GM19023 (cell line): ENCODE data around the gene COMT.
A peak's percentile ranks its signal among the peaks of the same experiment; 100 is the strongest.
"Not testable (repeated sequence)": the region's sequence is repeated elsewhere in the genome, so short reads cannot be mapped to it uniquely, and the experiment has no call there.

ENCODE experiments used
- ATAC-seq: cut with Tn5 transposase; IDR thresholded peaks from one replicate; pipeline ENCODE4 v1.9.1; 2021; ENCODE audit warnings: mild to moderate bottlenecking, moderate library complexity; ENCODE audit not compliant: unreplicated experiment

COMT gene

DNA sequence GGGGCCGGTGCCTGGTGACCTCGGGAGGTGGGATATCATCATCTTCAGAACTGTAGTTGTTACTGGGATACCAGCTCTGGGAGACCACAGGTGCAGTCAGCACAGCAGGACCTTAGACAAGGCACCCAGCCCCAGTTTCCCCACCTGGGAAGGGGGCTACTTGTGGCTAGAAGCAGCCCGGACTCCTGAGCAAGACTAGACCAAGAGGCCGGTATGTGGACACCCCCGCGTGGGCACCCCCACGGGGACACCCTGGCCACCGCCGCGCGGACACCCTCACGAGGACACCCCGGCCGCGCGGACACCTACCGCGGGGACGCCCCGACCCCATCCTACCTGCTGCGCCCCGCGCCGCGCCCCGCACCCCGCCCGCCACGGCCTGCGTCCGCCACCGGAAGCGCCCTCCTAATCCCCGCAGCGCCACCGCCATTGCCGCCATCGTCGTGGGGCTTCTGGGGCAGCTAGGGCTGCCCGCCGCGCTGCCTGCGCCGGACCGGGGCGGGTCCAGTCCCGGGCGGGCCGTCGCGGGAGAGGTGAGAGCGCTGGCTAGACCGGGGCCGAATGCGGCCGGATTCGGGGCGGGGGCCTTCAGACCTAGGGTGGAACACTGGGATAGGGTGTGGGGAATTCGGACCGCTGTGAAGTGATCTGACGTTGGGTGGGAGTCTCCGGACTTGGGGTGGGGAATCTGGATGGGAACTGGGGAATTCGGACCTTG, at the start of gene COMT, which contains the start of gene TXNRD2:
COMT (plus strand) TSS at position 408 of the 718 bp plus-strand sequence. CDS start 20,755 bp downstream, outside the sequence.
TXNRD2 (minus strand) TSS at position 454 of the 718 bp plus-strand sequence; CDS start at position 439, 15 bp downstream.
- peak; percentile 62 for ATAC-seq

DNA sequence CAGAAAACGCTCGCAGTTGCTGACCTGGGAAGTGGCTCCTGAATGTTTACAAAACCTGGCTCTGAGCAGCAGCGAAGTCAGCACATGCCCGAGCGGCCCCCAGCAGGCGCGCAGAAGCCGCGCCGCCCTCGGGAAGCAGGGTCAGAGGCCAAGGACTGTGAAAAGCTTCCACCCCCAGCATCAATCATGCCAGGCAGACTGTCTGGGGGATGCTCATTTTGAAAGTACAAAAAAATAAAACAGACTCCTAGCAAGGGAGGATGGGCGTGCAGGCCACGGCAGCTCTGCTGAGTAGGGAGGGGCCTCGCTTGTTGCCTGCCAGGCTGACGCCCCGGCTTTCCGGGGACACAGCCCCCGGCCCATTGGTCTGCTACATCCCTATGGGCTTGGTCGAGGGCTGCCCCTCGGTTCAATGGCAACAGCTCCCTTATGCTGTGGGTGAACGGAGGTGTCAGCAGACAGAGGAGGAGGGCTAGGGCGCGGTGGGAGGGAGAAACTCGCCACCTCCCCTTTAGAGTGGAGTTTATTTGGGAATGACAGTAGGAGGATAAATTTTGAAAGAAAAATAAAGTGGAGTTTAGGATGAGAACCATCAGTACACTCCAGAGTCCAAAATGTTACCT, 49.2 kb upstream of the COMT start:
- no peak for ATAC-seq

GRCh38 chr22:19892925-19893324, 48.6 kb upstream of the COMT start:
- no peak for ATAC-seq

- ATAC-seq: no peak
Measured at GRCh38 chr22:19893363-19893762, 48.2 kb upstream of the COMT start.

GRCh38 chr22:19895160-19895849, 46.3 kb upstream of the COMT start:
- ATAC-seq: no peak

DNA sequence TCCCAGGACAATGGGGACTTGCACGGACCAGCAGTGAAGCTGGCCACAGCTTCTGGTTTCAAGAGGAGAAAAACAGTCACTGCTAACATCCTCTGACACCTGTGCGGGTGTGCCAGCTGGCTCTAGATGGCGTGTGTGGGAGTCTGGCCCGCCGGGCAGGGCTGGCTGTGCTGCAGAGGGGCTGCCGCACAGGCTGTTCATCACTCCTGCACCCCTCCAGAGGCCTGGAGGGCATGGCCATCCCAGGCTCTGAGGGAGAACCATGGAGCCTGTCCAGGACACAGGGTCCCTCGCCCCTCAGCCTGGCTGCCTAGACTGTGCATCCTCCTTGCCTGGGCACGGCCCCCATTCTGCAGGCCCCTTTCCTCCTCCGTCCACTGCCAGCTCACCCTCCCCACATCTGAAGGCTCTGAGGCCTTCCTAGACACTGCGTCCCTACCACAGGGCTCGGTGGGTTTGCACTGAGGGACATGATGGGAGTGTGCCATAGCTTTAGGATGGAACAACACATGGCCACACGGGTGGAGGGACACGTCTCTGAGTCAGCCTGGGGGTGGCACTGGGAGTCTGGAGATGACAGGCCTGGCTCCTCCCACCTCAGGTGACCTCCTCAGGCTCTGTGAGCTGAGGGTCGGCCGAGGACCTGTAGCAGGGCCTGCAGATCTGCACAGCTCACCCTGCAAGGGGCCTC, 44.8 kb upstream of the COMT start:
- ATAC-seq: no peak

DNA sequence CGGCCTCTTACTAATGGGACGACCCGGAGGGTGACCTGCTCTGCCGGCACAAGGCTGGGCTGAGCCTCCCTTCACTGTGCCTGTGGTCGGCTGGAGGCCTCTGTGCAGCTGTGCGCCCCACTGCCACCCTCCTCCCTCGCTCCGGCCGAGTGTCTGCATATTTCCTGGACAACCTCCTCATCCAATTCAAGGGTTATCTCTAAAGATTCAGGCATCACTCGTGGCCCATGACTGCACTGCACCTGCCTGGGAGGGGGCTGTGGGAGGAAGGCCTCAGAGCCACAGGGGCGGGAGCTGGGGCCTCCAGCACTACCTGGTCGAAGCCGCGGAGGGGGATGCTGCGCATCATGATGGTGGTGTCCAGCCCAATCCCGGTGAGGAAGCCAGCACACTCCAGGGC, 43.8 kb upstream of the COMT start:
- no peak for ATAC-seq

GRCh38 chr22:19898145-19898544, 43.4 kb upstream of the COMT start:
- no peak for ATAC-seq

DNA sequence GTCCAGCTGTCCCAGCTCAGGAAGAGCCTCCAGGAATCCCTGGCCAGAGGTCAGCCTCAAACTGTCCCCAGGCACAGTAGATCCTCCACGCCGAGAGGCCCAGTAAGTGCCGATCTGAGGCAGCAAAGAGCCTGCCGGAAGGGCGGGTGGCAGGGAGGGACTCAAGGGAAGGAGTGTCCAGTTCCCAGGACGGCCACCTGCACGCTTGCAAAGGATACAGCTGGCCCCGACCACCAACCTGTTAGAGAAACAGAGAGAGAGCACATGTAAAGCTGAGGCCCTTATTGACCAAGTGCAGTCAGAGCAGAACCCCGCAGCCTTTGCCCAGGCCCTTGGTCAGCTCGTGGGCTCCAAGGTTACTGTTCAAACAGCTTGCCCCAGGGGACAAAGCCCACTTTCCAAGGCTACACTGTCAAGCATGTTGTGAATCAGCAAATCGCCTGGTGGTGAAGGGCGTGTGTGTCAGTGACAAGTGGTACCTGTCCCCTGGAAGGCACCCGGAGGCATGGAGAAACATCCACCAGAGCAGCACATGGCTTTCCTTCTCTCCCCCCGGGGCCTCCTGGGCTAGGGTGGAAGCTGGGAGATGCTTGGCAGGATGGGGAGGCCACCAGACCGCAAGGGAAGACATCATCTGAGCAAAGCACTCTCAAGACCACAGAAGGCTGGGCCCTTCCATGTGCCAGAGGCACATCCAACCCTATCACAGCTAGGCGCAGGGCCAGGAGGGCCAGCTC, 42.6 kb upstream of the COMT start:
- no peak for ATAC-seq

DNA sequence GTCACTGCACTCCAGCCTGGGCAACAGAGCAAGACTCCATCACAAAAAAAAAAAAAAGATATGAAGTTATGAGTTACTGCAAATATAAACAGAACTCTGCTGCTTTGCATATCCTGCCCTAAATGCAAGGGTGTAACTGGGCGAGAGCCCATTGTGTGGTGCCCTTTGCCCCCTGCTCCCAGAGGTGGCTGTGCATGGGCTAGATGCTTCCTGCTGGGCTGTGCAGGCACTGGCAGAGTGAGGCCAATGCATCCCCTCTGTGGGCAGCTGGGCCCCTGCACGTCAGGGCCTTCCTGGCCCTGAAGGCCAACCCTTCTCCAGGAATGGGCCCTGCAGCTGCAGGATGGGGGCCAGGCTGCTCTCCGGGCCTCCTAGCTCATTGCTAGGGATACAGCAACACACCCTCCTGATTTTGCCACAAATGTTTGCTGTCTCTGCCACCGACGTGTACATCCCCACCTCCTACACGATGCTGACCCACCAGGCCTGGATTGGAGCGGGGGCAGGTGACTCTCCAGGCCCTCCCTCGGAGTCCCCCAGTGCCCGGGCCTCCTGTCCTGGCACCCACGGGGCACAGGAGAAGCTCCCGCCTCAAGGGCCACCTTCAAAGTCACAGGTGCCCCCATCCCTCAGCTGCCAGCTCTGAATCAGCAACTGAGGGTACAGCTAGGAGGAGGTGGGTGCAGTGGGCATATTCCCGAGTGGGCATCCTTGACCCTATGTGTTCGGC, 40.7 kb upstream of the COMT start:
- no peak for ATAC-seq

- ATAC-seq: no peak
Measured at GRCh38 chr22:19901577-19902244, 39.9 kb upstream of the COMT start.

DNA sequence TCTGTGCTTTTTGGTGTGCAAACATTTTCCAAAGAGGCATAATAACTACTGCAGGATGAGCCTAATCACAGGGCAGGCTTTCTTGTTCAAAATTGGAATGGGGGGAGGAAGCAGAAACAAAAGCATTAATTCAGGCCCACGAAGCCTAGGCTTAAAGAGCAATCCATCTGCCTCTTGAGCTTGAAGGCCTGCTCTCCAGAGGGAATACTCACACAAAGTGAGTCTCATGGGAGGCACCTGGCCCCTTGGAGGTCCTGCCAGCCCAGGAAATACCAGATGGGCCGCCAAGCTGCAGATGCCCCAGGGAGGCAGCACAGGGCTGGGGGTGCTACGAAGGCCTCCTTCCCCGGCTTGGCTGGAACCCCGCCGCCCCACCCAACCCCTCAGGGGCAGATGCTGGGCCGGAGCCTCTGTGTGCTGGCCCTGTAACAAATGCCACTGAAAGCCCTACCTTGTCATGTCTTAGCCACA, 39.3 kb upstream of the COMT start:
- no peak for ATAC-seq

DNA sequence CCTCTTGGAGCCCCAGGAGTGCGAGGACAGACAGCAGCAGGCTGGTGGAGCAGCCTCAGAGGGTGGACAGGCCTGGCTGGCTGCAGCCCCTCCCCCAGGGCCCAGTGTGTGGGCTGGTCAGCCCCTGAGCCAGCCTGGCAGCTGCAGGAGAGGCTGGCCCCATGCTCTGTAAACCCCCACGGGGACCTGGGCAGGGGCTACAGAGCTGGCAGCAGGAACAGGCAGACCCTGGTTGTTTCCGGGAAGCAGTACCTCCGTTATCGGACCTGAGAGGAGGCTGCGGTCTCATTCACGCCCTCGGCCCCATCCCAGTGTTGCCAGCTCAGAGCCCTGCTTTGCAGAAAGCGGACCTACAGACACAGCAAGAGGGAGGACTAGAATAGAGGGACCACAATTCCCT, 38.5 kb upstream of the COMT start:
- no peak for ATAC-seq

GRCh38 chr22:19903513-19903912, 38.1 kb upstream of the COMT start:
- ATAC-seq: no peak

GRCh38 chr22:19904174-19904856, 37.3 kb upstream of the COMT start:
- no peak for ATAC-seq

DNA sequence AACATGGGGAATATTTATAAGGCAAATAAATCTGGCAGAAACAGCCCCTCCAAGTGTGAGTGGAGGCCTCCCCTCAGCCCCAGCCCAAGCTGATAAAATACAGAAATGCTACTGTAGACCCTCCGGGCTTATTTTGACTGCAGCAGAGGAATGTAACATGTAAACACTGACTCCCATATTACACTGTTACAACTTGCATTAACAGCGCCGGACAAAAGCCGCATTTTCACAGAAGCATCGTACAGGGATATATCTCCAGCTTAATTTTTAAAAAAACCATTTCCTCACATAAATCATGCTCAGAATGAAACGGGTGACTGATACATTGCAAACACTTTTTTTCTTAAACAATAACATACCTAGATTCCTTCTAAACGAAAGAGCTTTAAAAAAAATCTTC, 36.6 kb upstream of the COMT start:
- no peak for ATAC-seq

- ATAC-seq: no peak
Measured at GRCh38 chr22:19905347-19906276, 36.0 kb upstream of the COMT start.

DNA sequence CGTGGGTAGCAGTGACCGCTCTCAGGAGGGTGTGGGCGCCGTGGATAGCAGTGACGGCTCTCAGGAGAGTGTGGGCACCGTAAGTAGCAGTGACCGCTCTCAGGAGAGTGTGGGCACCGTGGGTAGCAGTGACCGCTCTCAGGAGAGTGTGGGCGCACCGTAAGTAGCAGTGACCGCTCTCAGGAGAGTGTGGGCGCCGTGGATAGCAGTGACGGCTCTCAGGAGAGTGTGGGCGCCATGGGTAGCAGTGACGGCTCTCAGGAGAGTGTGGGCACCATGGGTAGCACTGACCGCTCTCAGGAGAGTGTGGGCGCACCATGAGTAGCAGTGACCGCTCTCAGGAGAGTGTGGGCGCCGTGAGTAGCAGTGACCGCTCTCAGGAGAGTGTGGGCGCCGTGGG, 34.7 kb upstream of the COMT start:
- not testable (repeated sequence) for ATAC-seq
